Adrenal gland (tissue), 12 donors: ENCODE results near the gene CR2. TPM values are rescaled to one million over a fixed set of nuclear protein-coding genes. Genes with fewer than 3 reads are reported as not detected.

Experiments
- polyA plus RNA-seq, 3 donors: library from polyadenylated mRNA; stranded (reverse); fragments of 200-250 nt in 2 of 3; fragments of 350-450 nt in 1 of 3; fragmentation: Illumina TruSeq in 1 of 3; extraction: RNeasy Lipid Tissue Mini Kit (QIAGEN cat#74804) in 1 of 3; gene quantifications; one replicate each; pipeline ENCODE4 v1.2.3, GENCODE V29; 2013 to 2014
- total RNA-seq, 9 donors: library from RNA; depleted of rRNA in 4 of 9; stranded (reverse); fragments of >200 nt in 4 of 9; fragments of 120-200 nt in 1 of 9; fragmentation: NEBNext Ultra II Directional in 1 of 9; extraction: Animal tissue kit (Norgen Biotek cat#: 25700) in 1 of 9; gene quantifications; one replicate each; pipeline versions ENCODE4 v1.1.0 to v1.2.4, GENCODE V29; 2013 to 2023
- donor health status: healthy with polysubstance abuse.
- donor health status: Bipolar disorder and iron deficiency.
- donor health status: DM: yes; HTN: yes; CAD: no.
- donor health status: DM: no; HTN: no; CAD: no.
- donor health status: DM: no; HTN: no; CAD: no.
- donor health status: DM: yes; HTN: yes; CAD: no.

CR2 gene
- total and polyA plus RNA-seq, 12 donors, result 0.03 to 0.11 (median 0.07) TPM; not detected in 8

Other genes starting within 250 kb of the CR2 start
- gene CD55, start 132.7 kb upstream of the CR2 start, total RNA-seq, result 100 to 1,000 TPM in 8 of 9 donors, 10 to 100 TPM in 1; 76.1 to 600 (median 256) TPM
- gene CD55, start 132.7 kb upstream of the CR2 start, polyA plus RNA-seq, result 100 to 1,000 TPM in 1 of 3 donors, 10 to 100 TPM in 2; 79.4 to 248 (median 96.8) TPM
- 10 to 100 TPM in 3 of 9 donors, 1 to 10 TPM in 4, under 1 TPM in 2; 0.54 to 35.5 (median 6.9) TPM for gene CR1, start 41.8 kb downstream of the CR2 start, total RNA-seq
- under 1 TPM; 0.30 to 0.71 (median 0.56) TPM for gene CR1, start 41.8 kb downstream of the CR2 start, polyA plus RNA-seq
- under 1 TPM in 7 of 9 donors, not detected in 2; 0.23 to 0.81 (median 0.55) TPM for gene CR1L, start 190.8 kb downstream of the CR2 start, total RNA-seq
- gene CR1L, start 190.8 kb downstream of the CR2 start, polyA plus RNA-seq, result under 1 TPM in 1 of 3 donors, not detected in 2; 0.51 TPM